NCI-H187 treated with DMSO at 0.1 percent for 48 hours (cell line): Measurements from ENCODE around the gene OGFOD2.
A peak's percentile ranks its signal among the peaks of the same experiment; 100 is the strongest.

Experiments
- DNase-seq: peaks from one replicate; lab custom pipeline; 2025; lab: John Stamatoyannopoulos, UW

OGFOD2 gene

DNA sequence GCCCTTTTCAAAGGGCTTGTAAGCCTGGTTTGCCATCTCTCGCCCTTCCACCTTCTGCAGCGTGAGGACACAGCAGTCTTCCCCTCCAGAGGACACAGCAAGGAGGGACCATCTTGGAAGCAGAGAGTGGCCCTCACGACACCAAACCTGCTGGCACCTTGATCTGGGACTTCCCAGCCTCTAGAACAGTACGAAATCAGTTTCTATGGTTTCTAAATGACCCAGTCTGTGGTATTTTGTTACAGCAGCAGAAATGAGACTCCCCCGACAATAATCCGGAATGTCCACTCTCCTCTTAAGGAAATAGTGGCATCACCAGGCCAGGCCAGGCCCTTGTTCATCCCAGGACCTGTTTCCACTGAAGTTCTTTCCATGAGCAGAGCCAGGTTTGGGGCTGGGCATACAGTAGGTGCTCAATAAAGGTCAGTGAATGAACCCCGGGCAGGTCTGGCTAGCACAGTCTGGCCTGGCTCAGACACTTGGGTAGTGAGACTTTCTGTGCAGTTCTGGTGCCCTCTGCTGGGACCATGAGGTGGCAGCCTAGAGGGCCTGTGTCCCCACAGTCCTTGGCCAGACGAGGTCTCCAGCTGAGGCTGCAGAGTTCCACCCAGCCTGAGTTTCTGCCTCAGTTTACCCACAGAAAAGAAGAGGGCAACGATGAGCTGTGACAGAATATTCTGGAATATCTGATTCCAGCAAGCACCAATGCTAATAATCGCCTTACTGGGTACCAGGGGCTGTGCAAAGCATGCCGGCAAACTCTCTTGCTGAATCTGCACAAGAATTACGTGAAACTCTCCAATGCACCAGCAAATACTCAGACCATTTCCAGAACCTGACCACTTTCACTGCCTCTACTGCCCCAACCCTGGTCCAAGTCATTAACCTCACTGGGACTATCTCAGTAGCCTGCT is 22.8 kb upstream of the OGFOD2 start:
- no peak for DNase-seq

- no peak for DNase-seq
These were observed 19.9 kb upstream of the OGFOD2 start for GRCh38 chr12:122955156-122955555.

DNA sequence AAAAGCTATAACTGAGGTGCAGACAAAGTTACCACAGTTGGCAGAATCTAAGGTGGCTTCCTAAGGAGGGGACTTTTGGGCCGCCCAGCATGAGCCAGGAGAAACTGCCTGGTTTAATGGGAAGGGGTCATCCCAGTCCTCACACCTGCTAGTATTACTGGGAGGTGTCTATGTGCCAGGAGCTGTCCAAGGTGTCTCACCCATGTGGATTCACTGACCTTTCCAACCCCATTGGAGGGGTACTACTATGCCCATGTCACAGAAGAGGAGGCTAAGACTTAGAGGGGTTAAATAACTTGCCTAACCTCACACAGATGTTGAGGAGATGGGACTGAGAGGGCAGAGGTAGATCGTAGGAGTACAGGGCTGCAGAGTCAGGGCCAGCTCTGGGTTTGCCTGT is 19.0 kb upstream of the OGFOD2 start:
- DNase-seq, result no peak

DNA sequence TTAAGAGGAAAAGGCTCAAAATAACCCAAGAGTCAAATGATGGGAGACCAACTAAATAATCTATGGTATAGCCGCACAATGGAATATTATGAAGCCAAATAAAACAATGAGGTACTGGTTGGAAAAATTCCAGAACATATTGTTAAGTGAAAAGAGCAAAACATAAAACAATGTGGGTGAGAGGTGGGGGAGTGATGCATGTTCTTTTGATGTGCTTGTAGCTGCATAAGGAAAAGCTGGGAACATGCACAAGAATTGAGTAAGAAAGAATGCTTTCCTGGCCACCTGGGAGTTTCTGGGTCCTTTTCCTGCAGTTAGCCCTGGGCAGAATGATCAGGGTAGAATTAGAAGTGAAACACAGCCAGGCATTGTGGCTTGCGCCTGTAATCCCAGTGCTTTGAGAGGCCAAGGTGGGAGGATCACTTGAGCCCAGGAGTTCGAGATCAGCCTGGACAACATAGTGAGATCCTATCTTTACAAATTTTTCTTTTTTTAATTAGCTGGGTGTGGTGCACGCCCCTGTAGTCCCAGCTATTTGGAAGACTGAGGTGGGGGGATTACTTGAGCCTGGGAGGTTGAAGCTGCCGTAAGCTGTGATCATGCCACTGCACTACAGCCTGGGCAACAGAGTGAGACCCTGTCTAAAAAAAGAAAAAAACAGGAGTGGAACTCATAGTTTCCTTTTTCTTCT is 16.7 kb upstream of the OGFOD2 start:
- DNase-seq, result no peak

GRCh38 chr12:122959566-122960192 is 15.4 kb upstream of the OGFOD2 start:
- DNase-seq, result no peak

DNA sequence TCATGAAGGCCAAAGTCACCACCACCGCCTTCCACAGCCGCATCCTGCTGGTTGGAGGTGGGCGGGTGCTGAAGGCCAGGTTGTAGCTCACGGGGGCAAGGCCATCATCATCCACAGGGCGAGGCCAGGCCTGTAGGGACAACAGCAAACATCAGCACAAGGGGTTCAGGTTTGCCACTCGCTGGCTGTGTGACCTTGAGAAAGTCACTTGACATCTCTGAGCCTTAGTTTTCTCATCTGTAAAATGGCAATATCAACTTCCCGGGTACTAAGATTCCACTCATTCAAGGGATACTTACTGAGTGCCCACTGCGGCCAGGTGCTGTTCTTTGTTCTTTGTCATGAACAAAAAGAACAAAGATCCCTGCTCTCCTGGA is 14.9 kb upstream of the OGFOD2 start:
- no peak for DNase-seq

- no peak for DNase-seq
These were observed 13.3 kb upstream of the OGFOD2 start for GRCh38 chr12:122961531-122962329.

- no peak for DNase-seq
These were observed 11.1 kb upstream of the OGFOD2 start for GRCh38 chr12:122963941-122964265.

DNA sequence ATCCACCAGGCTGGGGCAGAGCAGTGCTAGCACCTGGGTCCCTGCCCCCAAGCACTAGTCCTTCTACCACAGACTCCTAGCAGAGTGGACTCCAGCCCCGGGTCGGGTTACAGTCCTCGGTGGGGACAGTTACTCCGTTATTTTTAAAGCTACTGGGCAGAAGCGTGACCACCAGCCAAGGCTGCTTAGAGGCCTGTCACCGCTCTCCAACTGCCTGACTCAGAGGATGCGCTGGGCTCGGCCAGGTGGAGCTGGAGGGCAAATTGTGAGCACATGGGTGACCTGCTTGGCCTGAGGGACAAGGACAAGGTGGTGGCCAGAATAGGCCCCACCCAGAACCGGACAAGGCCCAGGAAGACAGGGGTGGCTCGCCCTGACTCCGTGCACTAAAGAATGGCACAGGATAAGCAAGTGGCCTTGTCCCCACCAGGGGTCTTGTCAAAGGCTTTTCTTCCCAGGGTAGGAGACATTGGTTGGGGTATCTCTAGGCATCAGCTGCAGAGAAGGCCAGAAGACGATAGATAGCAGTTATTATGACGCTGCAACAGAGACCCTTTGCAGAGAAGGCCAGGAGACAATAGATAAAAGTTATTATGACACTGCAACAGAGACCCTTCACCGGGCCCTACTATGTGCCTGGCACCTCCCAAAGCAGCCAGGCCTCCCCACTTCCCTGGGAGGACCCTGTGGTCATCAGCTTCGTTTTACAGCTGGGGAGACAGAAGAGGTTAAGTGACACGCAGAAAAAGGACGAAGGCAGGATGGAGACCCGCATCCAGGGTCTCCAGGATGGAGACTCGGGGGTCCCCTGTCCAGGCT is 10.4 kb upstream of the OGFOD2 start:
- no peak for DNase-seq

DNA sequence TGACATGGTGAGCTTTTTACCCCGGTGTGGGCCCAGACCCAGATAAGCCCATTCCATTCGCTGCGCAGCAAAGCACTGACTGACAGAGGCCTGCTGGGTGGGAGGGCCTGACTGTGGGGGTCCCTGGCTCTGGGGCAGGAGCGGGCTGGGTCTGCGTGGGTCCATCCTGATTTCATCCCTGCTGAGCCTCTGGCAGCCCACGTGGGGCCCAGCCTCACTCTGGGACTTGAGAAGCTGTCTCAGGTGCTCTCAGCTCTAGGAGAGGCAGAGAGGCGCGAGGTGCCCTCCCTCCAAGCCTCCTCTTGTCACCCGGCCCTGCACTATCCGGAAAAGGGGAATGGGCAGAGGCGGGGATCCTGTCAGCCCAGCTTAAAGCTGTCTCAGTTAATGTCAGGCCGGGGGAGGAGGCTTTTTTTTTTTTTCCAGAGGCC is 9.7 kb upstream of the OGFOD2 start:
- no peak for DNase-seq

GRCh38 chr12:122965851-122966742 is 8.9 kb upstream of the OGFOD2 start, which contains the start of gene ABCB9:
ABCB9 (minus strand) TSS chr12:122966463; CDS start chr12:122960235, 6,228 bp downstream.
- DNase-seq, result peak; percentile 81

DNA sequence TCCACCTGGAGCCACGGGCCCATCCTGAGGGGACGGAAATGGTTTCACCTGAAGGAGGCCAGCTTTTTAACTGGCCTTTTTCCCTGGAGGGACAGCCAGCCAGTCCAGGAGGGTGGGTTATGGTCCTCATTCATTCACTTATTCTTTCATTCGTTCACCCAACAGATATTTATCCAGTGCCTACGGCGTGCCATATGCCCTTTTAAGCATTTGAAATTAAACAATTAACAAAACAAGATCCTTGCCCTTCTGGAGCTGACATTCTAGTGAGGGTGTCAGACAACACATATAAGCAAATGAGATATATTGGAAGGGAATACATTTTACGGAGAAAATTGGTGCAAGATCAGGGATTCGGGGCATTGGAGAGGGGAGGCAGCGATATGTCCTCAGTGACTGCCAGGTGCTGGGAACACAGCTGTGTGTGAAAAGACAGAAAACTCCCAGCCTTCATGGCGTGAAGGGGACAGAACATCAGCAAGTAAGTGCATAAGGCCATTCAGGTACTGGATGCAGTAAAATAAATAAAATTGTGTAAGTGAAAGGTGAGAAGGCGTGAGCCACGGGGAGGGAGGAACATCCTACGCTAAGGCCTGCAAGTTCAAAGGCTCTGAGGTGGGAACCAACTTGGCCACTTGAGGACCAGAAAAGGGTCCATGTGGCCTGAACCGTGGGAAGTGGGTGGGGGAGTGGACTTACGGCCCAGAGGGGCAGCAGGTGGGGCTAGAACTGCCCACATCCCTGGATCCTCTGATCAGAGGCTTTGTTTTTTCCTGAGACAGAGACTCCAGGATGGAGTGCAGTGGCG is 8.1 kb upstream of the OGFOD2 start:
- no peak for DNase-seq

GRCh38 chr12:122968104-122968503 is 6.9 kb upstream of the OGFOD2 start:
- DNase-seq, result no peak

GRCh38 chr12:122969676-122970075 is 5.4 kb upstream of the OGFOD2 start:
- DNase-seq, result no peak

GRCh38 chr12:122974274-122974891 is 661 bp upstream of the OGFOD2 start:
- peak; percentile 95 for DNase-seq

- DNase-seq, result no peak
These were observed 975 bp downstream of the OGFOD2 start for GRCh38 chr12:122975790-122976647.

DNA sequence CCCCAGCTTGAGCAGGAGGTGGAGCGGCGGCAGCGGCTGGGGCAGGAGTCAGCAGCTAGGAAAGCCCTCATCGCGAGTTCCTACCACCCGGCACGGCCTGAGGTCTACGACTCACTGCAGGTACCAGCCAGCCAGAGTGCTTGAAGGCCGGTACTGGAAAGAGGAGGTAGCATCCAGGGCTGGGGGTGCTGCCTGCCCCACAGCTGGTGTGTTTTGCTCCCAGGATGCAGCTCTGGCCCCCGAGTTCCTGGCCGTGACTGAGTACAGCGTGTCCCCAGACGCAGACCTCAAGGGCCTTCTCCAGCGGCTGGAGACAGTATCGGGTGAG is 1.6 kb downstream of the OGFOD2 start:
- no peak for DNase-seq

- no peak for DNase-seq
These were observed 2.1 kb downstream of the OGFOD2 start for GRCh38 chr12:122977153-122977552.
